AG08396 (cell line): ENCODE results near the gene NANOS3.
"Not testable (repeated sequence)": the region's sequence is repeated elsewhere in the genome, so short reads cannot be mapped to it uniquely, and the experiment has no call there.

Experiments
- DNase-seq: peaks from one replicate; pipeline ENCODE4 v3.0.0; 2012; ENCODE audit warnings: low spot score, mixed read lengths

NANOS3 gene

GRCh38 chr19:13843104-13843921, 33.6 kb upstream of the NANOS3 start:
- peak; percentile 31 for DNase-seq

DNA sequence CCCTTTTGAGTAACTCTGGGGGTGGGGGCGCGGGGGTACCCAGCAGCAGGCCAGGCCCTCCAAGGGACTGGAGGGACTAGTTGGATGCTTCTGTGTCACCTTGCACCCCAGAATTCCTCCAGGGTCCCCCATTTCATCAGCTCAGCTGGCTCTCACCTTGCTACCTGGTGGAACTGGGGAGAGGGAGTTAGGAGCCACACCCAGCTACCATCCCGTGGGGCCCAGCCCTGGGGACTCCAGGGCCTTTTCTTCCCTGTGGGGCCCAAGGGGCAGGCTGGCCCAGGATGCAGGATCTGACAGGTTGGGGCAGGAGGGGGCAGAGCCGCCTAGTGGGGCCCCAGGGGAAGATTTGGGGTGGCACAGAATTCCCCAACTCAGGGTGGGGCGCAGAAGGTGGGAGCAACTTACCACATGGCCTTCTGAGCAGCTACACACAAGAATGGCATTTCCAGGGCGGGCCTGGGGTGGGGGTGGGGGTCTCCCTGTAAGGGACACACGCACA, 32.8 kb upstream of the NANOS3 start:
- DNase-seq: no peak

DNA sequence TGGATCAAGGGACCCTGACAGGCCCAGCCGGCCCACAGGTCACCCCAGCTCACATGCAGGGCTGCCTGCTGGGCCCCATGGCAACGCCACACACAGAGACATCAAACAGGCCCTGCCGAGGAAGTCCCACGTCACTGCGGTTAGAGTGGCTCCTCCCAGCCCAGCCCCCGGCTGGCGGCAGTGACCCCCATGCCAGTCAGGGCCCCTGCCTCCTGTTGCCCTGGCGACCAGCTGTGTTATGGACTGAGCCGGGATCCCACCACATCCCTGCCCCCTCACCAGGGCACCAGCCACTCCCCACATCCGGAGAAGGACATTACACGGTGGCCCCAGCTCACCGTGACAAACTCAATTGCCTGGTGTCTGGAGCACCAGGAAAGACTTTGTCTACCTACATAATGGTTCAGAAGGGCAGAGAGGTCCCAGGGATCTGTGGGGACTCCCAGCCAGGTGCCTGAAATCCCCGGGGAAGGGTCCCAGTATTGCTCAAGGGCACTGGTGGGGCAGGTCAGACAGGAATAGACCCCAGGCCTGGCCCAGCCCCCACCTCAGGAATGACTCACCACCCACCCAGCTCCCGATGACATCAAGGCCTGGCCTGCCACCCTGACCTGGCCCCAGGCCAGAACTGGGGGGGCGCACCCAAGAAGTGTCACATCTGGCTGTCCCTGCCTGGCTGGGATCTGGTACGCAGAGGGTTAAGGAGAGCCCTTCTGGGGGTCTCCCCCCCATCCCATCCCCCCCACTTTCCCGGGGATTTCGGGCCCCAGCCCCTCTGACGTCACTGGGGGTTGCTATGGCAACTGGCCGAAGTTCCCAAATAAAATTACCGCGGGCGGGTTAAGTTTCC, 30.2 kb upstream of the NANOS3 start:
- DNase-seq: peak; percentile 93

GRCh38 chr19:13847407-13848339, 29.3 kb upstream of the NANOS3 start:
- peak; percentile 87 for DNase-seq

- no peak for DNase-seq
Measured at GRCh38 chr19:13848340-13848677, 28.6 kb upstream of the NANOS3 start.

GRCh38 chr19:13848798-13849676, 27.9 kb upstream of the NANOS3 start:
- peak; percentile 5 for DNase-seq

- DNase-seq: peak; percentile 85
Measured at GRCh38 chr19:13849991-13850909, 26.7 kb upstream of the NANOS3 start.

GRCh38 chr19:13850910-13851733, 25.8 kb upstream of the NANOS3 start:
- peak; percentile 87 for DNase-seq

DNA sequence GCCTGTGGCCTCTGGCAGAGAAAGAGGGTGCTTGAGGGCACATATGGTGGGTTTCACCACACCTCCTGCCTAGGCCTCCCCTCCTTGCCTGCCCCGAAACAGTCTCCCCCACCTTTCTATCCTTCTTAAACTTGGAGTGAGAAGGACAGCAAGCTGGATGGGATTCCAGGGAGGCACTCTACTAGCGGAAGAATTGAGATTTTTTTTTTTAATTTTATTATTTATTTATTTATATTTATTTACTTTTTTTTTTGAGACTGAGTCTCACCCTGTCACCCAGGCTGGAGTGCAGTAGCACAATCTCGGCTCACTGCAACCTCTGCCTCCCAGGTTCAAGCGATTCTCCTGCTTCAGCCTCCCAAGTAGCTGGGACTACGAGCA, 25.2 kb upstream of the NANOS3 start:
- not testable (repeated sequence) for DNase-seq

DNA sequence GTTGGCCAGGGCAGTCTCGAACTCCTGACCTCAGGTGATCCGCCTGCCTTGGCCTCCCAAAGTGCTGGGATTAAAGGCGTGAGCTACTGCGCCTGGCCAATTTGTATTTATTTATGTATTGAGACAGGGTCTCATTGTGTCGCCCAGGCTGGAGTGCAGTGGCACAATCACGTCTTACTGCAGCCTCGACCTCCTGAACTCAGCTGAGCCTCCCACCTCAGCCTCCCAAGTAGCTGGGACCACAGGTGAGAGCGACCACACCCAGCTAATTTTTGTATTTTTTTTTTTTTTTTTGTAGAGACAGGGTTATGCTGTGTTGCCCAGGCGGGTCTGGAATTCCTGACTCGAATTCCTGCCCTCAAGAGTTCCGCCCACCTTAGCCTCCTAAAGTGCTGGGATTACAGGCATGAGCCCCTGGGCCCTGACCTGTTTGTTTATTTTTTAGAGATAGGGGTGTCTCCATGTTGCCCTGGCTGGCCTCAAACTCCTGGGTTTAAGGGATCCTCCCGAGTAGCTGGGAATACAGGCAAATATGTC, 24.7 kb upstream of the NANOS3 start:
- DNase-seq: not testable (repeated sequence)

GRCh38 chr19:13856497-13856896, 20.4 kb upstream of the NANOS3 start:
- DNase-seq: no peak

GRCh38 chr19:13859361-13859880, 17.5 kb upstream of the NANOS3 start:
- DNase-seq: no peak

GRCh38 chr19:13860679-13861391, 16.1 kb upstream of the NANOS3 start:
- DNase-seq: no peak

- DNase-seq: no peak
Measured at GRCh38 chr19:13861392-13861713, 15.6 kb upstream of the NANOS3 start.

GRCh38 chr19:13861714-13862531, 15.0 kb upstream of the NANOS3 start:
- DNase-seq: peak; percentile 93

- DNase-seq: no peak
Measured at GRCh38 chr19:13864046-13864666, 12.8 kb upstream of the NANOS3 start.
